WTC11 (cell line): ENCODE measurements around the gene C1QL2. TPM values are rescaled to one million over a fixed set of nuclear protein-coding genes. Genes with fewer than 3 reads are reported as not detected.

Experiments
- ATAC-seq: fragments of 200-7000 bp; cut with Tn5 transposase; 2 replicates; pipeline ENCODE4 v1.10.0; 2021; ENCODE audit warnings: mild to moderate bottlenecking, moderate library complexity
- CTCF ChIA-PET: fragments of 300-600 bp; sonication (Branson Sonifier 250); formaldehyde crosslinking; loops from one replicate; lab custom pipeline; 2021; ENCODE audit warnings: antibody characterized with exemption; lab: Charles Lee
- POLR2A ChIA-PET: fragments of 350-600 bp; sonication (Branson Sonifier 250); formaldehyde crosslinking; loops from one replicate; lab custom pipeline; 2021; ENCODE audit warnings: antibody characterized with exemption; lab: Charles Lee
- DNase-seq: peaks from one replicate; pipeline ENCODE4 v3.0.0; 2021; ENCODE audit warnings: low spot score
- H3K27ac Mint-ChIP-seq: 2 replicates; pipeline ENCODE4 v1.8.0; 2021; ENCODE audit warnings: mixed read lengths
- H3K27me3 Mint-ChIP-seq: 2 replicates; pipeline ENCODE4 v1.8.0; 2021; ENCODE audit warnings: low read depth, mild to moderate bottlenecking, moderate library complexity, mixed read lengths
- H3K36me3 Mint-ChIP-seq: 2 replicates; pipeline ENCODE4 v1.8.0; 2021; ENCODE audit warnings: mixed read lengths
- H3K4me1 Mint-ChIP-seq: 2 replicates; pipeline ENCODE4 v1.8.0; 2022; ENCODE audit warnings: mixed read lengths
- H3K4me3 Mint-ChIP-seq: 2 replicates; pipeline ENCODE4 v1.8.0; 2021; ENCODE audit warnings: mild to moderate bottlenecking, moderate library complexity, mixed read lengths
- H3K9me3 Mint-ChIP-seq: 2 replicates; pipeline ENCODE4 v1.8.0; 2021; ENCODE audit warnings: mixed read lengths
- ATF1 ChIP-seq: sonication (generic); formaldehyde crosslinking; IDR thresholded peaks from 2 replicates; pipeline ENCODE4 v1.8.1; 2023; ENCODE audit warnings: mild to moderate bottlenecking, moderate library complexity, missing genetic modification reagents
- ELF4 ChIP-seq: sonication (generic); formaldehyde crosslinking; IDR thresholded peaks from 2 replicates; pipeline ENCODE4 v1.8.1; 2022; ENCODE audit warnings: low read depth, mild to moderate bottlenecking, moderate library complexity, missing genetic modification reagents
- FOXP1 ChIP-seq: sonication (generic); formaldehyde crosslinking; IDR thresholded peaks from 2 replicates; pipeline ENCODE4 v1.8.0; 2022; ENCODE audit warnings: missing genetic modification reagents, mild to moderate bottlenecking, moderate library complexity, borderline replicate concordance
- MXD4 ChIP-seq: fragments of 250-450 bp; sonication (Bioruptor Pico); IDR thresholded peaks from 2 replicates; pipeline ENCODE4 v1.8.0; 2021; ENCODE audit warnings: mild to moderate bottlenecking, moderate library complexity, borderline replicate concordance
- MYBL2 ChIP-seq: sonication (generic); formaldehyde crosslinking; IDR thresholded peaks from 2 replicates; pipeline ENCODE4 v1.8.1; 2023; ENCODE audit warnings: mild to moderate bottlenecking, moderate library complexity, missing genetic modification reagents
- NFATC4 ChIP-seq: fragments of 250-450 bp; sonication (Bioruptor Pico); IDR thresholded peaks from 2 replicates; pipeline ENCODE4 v1.9.0; 2021; ENCODE audit warnings: mild to moderate bottlenecking
- NR2C2 ChIP-seq: sonication (generic); formaldehyde crosslinking; IDR thresholded peaks from 2 replicates; pipeline ENCODE4 v1.8.0; 2022; ENCODE audit warnings: mild to moderate bottlenecking, missing genetic modification reagents
- OVOL2 ChIP-seq: fragments of 250-450 bp; sonication (Bioruptor Pico); IDR thresholded peaks from 2 replicates; pipeline ENCODE4 v1.9.0; 2021; ENCODE audit warnings: mild to moderate bottlenecking, borderline replicate concordance
- PRDM15 ChIP-seq: sonication (generic); formaldehyde crosslinking; IDR thresholded peaks from 2 replicates; pipeline ENCODE4 v1.8.0; 2022; ENCODE audit warnings: missing genetic modification reagents
- RELA ChIP-seq: sonication (generic); formaldehyde crosslinking; IDR thresholded peaks from 2 replicates; pipeline ENCODE4 v1.8.1; 2022; ENCODE audit warnings: missing genetic modification reagents, mild to moderate bottlenecking, borderline replicate concordance
- SMAD3 ChIP-seq: sonication (generic); formaldehyde crosslinking; IDR thresholded peaks from 2 replicates; pipeline ENCODE4 v1.8.0; 2022; ENCODE audit warnings: missing genetic modification reagents, mild to moderate bottlenecking, borderline replicate concordance
- SMAD4 ChIP-seq: sonication (generic); formaldehyde crosslinking; IDR thresholded peaks from 2 replicates; pipeline ENCODE4 v1.8.0; 2022; ENCODE audit warnings: mild to moderate bottlenecking, missing genetic modification reagents
- SP1 ChIP-seq: sonication (generic); formaldehyde crosslinking; conservative IDR thresholded peaks from 2 replicates; pipeline ENCODE4 v1.8.1; 2022; ENCODE audit warnings: missing genetic modification reagents
- TEAD1 ChIP-seq: sonication (generic); formaldehyde crosslinking; IDR thresholded peaks from 2 replicates; pipeline ENCODE4 v1.8.0; 2022; ENCODE audit warnings: mild to moderate bottlenecking, missing genetic modification reagents
- ZNF317 ChIP-seq: sonication (generic); formaldehyde crosslinking; IDR thresholded peaks from 2 replicates; pipeline ENCODE4 v1.8.1; 2023; ENCODE audit warnings: low read depth, mild to moderate bottlenecking, moderate library complexity, missing genetic modification reagents, borderline replicate concordance
- total RNA-seq: library from RNA; stranded (reverse); gene quantifications from 3 replicates; pipeline ENCODE4 v1.2.3, GENCODE V29; 2021
- TF ChIP-seq, protein P1 (sequence below): sonication (generic); formaldehyde crosslinking; IDR thresholded peaks from 2 replicates; pipeline ENCODE4 v1.8.1; 2023; ENCODE audit warnings: mild to moderate bottlenecking, missing genetic modification reagents
- TF ChIP-seq, protein P2 (sequence below): fragments of 250-450 bp; sonication (Bioruptor Pico); IDR thresholded peaks from 2 replicates; pipeline ENCODE4 v1.8.0; 2021; ENCODE audit warnings: mild to moderate bottlenecking

C1QL2 gene
- total RNA-seq, 1 experiment from 2014 or later: 1.0 TPM

DNA sequence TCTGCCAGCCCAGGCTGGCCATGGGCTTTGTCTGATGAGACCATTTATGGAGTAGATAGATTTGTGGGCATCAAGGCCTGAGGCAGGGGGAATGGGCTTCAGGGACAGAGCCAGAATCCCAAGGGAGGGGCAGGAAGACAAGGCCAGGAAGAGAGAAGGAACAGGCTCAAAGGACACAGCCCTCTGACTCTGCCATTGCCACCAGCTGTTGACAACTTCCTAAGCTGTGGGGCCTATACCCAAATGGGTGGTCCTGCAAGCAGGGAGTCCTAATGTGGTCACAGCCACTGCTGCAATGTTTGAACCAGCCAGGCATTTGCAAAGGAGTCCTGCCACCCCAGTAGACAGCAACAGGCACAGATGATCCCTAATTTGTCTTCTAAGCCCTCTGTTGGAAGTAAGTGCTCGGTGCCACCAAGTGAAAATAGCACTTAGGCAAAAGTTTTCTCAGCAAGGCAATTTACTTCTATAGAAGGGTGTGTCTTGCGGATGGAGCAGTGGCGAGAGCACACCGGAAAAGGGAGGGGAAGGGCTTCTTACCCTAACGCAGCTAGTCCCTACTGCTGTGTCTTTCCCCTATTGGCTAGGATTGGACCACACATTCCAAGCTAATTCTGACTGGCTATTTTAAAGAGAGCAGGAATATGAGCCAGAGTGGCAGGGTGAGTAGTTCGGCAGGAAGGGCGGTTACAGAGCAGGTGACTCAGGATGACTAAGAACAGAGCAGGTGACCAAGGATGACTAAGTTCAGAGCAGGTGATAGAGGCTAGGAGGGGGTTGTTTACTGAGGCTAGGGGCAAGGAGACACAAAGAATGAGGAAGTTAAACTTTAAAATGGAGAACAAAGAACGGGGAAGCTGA lies 47.2 kb downstream of the C1QL2 start:
- no peak for ATAC-seq
- POLR2A ChIA-PET: no interaction called here
- H3K4me3 Mint-ChIP-seq: no peak overlapping the region
- no peak for DNase-seq
- H3K27ac Mint-ChIP-seq: no peak overlapping the region
- peaks cover 71% of the 10 kb centered on the region for H3K4me1 Mint-ChIP-seq
- TF ChIP-seq SP1 (CRISPR knock-in tag) (no peak), MYBL2 (CRISPR knock-in tag) (no peak), NFATC4 (CRISPR knock-in tag) (no peak), NR2C2 (CRISPR knock-in tag) (no peak), TEAD1 (no peak), FOXP1 (no peak), PRDM15 (CRISPR knock-in tag) (no peak), ATF1 (no peak), RELA (CRISPR knock-in tag) (no peak), SMAD3 (CRISPR knock-in tag) (no peak), SMAD4 (CRISPR knock-in tag) (no peak), MXD4 (no peak), ZNF317 (CRISPR knock-in tag) (no peak)
- TF ChIP-seq, protein P1, sequence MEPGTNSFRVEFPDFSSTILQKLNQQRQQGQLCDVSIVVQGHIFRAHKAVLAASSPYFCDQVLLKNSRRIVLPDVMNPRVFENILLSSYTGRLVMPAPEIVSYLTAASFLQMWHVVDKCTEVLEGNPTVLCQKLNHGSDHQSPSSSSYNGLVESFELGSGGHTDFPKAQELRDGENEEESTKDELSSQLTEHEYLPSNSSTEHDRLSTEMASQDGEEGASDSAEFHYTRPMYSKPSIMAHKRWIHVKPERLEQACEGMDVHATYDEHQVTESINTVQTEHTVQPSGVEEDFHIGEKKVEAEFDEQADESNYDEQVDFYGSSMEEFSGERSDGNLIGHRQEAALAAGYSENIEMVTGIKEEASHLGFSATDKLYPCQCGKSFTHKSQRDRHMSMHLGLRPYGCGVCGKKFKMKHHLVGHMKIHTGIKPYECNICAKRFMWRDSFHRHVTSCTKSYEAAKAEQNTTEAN (CRISPR knock-in tag): no peak
- TF ChIP-seq, protein P2, sequence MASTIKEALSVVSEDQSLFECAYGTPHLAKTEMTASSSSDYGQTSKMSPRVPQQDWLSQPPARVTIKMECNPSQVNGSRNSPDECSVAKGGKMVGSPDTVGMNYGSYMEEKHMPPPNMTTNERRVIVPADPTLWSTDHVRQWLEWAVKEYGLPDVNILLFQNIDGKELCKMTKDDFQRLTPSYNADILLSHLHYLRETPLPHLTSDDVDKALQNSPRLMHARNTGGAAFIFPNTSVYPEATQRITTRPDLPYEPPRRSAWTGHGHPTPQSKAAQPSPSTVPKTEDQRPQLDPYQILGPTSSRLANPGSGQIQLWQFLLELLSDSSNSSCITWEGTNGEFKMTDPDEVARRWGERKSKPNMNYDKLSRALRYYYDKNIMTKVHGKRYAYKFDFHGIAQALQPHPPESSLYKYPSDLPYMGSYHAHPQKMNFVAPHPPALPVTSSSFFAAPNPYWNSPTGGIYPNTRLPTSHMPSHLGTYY (CRISPR knock-in tag): no peak
- CTCF ChIA-PET: interaction anchor here (0.9 to 1.4 kb wide), 3 partner anchors 15 to 45 kb away, joined by 3 to 6 read pairs (median 3); no protein-coding TSS in a partner anchor
- H3K27me3 Mint-ChIP-seq: peaks cover 39% of the 10 kb centered on the region
- peaks cover 21% of the 10 kb centered on the region for H3K9me3 Mint-ChIP-seq
- peaks cover 22% of the 10 kb centered on the region for H3K36me3 Mint-ChIP-seq

GRCh38 chr2:119109866-119110265 lies 48.7 kb downstream of the C1QL2 start:
- CTCF ChIA-PET: interaction anchor here (1.0 to 1.1 kb wide), 2 partner anchors 17 to 228 kb away, joined by 3 read pairs; no protein-coding TSS in a partner anchor
- no peak for DNase-seq
- peaks cover 22% of the 10 kb centered on the region for H3K36me3 Mint-ChIP-seq

DNA sequence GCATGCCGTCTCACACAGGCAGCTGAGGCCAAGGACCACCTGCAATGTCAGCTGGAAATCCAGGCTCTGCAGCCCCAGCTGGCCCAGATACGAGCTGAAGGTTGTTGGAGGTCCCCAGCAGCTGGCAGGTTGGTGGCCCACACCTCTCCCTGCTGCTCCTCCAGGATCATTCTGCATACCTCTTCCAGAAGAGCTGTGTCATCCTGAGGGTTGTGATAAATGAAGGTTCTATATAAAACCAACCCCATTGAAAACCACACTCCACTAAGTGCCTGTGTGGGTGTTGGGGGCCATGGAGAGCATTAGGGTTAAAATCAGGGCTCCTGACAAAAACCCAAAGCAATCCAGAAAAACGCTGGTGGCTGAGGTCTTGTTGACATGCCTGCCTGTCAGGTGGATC lies 50.4 kb downstream of the C1QL2 start:
- Mint-ChIP-seq H3K27ac (no peak overlapping the region), H3K36me3 (peaks cover 22% of the 10 kb centered on the region), H3K9me3 (peaks cover 24% of the 10 kb centered on the region), H3K4me1 (peaks cover 47% of the 10 kb centered on the region), H3K4me3 (no peak overlapping the region), H3K27me3 (peaks cover 13% of the 10 kb centered on the region)
- no peak for TF ChIP-seq ELF4 (CRISPR knock-in tag)
- no peak for TF ChIP-seq SP1 (CRISPR knock-in tag)
- DNase-seq (no peak), ATAC-seq (no peak)
- POLR2A ChIA-PET: no interaction called here
- CTCF ChIA-PET: no interaction called here

More at GRCh38 chr2:119109866-119110265, 48.7 kb downstream of the C1QL2 start:
- peak; percentile 17 for ATAC-seq
- H3K27ac Mint-ChIP-seq: peak overlapping the region; percentile 56
- H3K27me3 Mint-ChIP-seq: peaks cover 25% of the 10 kb centered on the region
- no peak overlapping the region for H3K4me3 Mint-ChIP-seq
- POLR2A ChIA-PET: no interaction called here
- H3K9me3 Mint-ChIP-seq: peaks cover 21% of the 10 kb centered on the region
- TF ChIP-seq OVOL2 (CRISPR knock-in tag) (no peak), ELF4 (CRISPR knock-in tag) (no peak)
- H3K4me1 Mint-ChIP-seq: peaks cover 59% of the 10 kb centered on the region
